HG03060 (cell line): ENCODE results near the gene ZNF277.

Source experiments
- ATAC-seq: cut with Tn5 transposase; IDR thresholded peaks from one replicate; pipeline ENCODE4 v1.9.1; 2021; ENCODE audit warnings: low read depth, moderate number of reproducible peaks; ENCODE audit not compliant: unreplicated experiment

Gene ZNF277

GRCh38 chr7:112206991-112207592 lies 597 bp downstream of the ZNF277 start:
- ATAC-seq, result no peak

DNA sequence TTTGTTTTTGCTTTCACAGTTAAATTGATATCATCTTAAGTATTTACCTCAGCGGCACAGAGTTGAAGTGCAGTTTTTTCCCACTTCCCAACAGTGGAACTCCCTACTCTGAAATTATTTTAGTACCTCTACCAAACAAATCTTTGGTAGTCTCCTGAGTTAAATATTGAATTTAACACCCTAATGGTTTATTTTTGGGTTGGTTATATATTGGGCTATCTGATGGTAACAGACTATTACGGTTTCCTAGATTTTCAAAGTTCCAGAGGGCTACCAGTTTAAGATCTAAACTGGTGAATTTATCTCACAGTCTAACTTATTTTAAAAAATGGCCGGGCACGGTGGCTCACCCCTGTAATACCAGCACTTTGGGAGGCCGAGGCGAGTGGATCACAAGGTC lies 1.3 kb downstream of the ZNF277 start:
- no peak for ATAC-seq

- no peak for ATAC-seq
These were observed 4.9 kb downstream of the ZNF277 start for GRCh38 chr7:112211348-112211907.

DNA sequence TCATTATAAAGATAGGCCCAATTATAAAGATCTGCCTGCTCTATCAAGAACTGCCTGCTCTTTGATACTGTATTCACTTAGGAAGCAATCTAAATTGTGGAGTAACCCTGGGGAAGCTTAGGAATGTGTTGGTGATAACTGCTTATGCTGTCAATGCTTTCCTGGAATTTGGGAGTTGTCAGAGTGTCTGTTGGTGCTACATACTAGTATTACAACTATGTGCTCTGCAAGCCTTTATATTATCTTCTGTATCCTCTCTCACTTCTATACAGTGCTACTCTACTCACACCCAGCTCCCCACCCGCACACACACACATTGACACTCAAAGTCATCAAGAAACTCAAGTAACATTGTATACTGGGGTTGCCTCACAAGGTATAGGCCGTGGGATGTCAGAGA lies 6.1 kb downstream of the ZNF277 start:
- ATAC-seq, result no peak

GRCh38 chr7:112213735-112214134 lies 7.2 kb downstream of the ZNF277 start:
- no peak for ATAC-seq

GRCh38 chr7:112214268-112214667 lies 7.8 kb downstream of the ZNF277 start:
- ATAC-seq, result no peak

DNA sequence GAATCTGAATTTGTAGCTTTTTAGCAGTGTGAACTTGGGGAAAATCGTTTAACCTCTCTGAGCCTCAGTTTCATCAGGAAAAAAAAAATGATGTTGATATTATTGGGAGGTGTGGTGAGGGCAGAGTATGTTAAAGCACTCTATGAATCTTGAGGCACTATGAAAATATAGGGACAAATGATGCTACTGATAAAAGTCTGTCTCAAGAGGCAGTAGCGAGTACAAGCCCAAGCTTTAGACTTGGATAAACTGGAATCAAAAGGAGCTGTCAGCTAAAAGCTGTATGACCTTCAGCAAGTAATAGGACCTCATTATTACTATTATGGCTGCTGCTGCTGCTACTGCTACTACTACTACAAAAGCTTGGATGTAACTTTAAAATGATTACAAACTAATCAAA lies 8.4 kb downstream of the ZNF277 start:
- ATAC-seq, result no peak

DNA sequence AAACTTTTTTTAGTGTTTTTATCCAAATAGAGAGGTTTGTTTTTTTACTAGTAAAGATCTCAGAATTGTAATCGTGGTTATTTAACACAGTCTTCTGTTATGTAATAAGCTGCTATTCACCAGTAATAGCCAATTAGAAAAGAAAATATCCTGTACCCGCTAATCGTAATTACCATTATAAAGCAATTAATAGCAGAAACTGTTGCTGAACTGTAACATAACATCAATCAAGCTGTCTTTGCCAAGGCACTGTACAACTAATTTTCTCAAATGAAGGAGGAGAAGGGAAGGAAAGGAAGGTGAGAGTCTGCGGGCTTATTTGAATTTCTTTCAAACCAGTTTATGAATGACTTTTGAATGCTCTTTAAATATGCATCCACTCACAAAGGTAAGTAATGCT lies 9.3 kb downstream of the ZNF277 start:
- no peak for ATAC-seq

GRCh38 chr7:112220877-112221434 lies 14.5 kb downstream of the ZNF277 start:
- ATAC-seq, result no peak

DNA sequence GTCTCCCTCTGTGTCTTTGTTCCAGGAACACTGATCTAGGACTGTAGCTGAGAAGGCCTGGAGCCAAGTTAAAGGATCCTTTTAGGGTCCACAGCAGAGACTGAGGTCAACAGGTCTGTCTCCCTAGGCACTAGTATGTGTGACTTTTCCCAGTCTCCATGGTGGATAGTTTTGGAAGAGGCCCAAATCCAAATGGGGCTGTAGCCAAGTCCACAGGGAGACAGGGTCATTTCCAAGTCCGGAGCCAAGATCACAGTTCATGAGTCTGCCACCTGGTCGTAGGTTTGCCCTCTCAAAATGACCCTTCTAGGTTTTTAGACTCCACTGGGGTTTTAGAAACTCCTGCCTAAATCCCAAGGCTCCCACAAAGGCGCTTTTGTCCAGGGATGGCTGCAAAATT lies 16.8 kb downstream of the ZNF277 start:
- ATAC-seq, result no peak

- ATAC-seq, result no peak
These were observed 17.7 kb downstream of the ZNF277 start for GRCh38 chr7:112224186-112224585.

GRCh38 chr7:112225006-112225405 lies 18.5 kb downstream of the ZNF277 start:
- ATAC-seq, result no peak

DNA sequence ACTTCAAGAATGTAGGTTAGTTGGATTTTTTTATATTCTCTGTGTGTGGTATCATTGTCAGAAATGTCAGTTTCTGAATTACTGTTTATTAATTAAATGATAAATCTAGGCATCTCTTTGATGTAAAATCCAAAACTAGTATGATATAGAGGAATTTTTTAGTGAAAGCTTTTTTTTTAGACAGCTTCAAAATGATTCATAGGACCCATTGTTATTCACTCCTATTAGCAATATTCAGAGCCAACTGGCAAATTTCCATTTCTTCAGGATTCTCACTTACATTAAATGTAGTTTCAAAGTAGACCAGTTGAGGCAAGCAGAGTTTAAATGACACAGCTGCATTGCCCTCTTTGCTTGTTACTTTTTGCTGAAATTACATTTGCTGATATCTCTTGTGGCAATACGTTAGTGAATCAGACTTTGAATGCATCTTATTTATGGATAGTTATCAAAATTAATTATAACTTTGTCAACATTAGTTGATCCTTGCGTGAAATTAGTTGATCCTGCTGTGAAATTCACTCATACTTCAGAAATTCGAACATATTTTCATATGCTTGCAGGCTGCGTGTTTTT lies 20.3 kb downstream of the ZNF277 start:
- ATAC-seq, result no peak

DNA sequence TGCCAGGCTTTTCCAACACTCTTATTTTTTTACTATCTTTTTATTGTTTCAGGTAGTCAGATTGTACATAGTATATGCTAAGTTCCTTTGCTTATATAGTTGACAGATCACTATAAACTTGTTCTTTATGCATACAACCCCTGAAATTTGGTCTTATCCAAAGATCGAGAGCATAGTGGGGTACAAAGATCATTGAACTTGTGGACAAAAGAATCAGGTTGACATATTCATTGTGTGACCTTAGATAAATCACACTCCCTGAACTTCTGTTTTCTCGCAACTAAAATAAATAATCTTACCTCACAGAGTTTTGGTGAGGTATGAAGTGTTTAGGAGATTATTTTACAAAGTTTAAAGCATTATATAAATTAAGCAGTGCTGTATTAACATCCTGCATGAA lies 22.1 kb downstream of the ZNF277 start:
- ATAC-seq, result no peak

DNA sequence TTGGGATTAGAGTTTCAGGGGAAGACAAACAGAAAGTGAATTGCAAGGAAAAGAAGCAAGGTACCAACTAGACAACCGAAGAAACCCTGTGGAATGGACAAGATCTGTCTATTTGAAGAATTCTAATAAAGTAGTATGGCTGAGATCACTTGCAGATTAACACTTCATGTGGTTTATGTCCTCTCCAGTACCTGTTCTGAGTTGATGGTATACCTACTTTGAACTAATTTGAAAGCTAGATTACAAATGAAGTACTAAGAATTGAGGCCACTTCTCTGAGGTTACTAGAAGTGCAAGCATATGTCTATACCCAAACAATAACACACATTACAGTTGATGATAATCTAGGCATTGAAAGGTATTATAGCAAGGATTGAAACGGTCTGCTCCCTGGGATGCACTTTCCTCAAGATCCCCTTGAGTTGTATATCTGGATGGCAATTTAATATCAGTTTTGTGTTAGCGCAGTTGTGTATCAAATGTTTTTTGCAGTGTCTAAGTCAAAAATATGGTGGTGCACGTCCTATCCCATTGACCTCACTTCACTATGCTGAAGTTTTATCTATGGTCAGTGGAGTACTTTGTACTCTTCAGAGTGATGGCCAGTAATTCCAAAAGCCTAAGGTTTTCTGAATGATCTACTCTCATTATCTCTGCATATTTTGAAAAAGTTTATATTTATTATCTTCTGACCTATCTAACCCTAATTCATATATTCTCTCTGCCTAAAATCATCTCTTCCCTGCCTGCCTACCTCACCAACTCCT lies 25.9 kb downstream of the ZNF277 start:
- ATAC-seq, result no peak

- no peak for ATAC-seq
These were observed 26.7 kb downstream of the ZNF277 start for GRCh38 chr7:112233048-112233697.

GRCh38 chr7:112234147-112234546 lies 27.7 kb downstream of the ZNF277 start:
- no peak for ATAC-seq

GRCh38 chr7:112236597-112236996 lies 30.1 kb downstream of the ZNF277 start:
- no peak for ATAC-seq

- ATAC-seq, result no peak
These were observed 31.8 kb downstream of the ZNF277 start for GRCh38 chr7:112238330-112238729.

DNA sequence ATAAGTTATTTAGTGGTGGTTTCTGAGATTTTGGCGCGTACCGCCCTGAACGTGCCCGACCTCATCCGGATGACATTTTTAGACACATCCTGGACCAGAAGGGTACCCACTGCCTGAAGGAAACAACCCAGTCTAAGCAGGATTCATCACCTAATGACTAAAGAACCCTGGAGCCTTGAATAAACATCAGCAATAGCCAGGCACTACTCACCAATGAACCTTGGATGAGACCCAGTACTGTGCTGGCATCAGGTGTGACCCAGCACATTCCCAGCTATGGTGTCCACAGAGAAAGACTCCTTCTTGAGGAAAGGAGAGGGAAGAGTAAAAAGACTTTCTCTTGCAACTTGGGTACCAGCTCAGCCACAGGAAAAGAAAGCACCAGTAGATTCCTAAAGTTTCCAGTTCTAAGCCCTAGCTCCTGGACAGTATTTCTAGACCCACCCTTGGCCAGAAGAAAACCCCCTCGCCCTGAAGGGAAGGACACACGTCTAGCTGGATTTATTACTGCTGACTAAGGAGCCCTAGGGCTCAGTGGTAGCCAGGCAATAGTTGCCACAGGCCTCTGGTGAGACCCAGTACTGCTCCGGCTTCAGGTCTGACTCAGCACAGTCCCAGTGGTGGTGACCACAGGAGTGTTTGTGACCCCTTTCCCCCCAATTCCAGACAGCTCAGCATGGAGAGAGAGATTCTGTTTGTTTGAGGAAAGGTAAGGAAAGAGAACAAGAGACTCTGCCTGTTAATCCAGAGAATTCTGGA lies 32.5 kb downstream of the ZNF277 start:
- no peak for ATAC-seq
